HepG2 (cell line): ENCODE measurements around the gene OAS1.

Source experiments
- KDM5A ChIP-seq: fragments of 200-600 bp; sonication (generic); IDR thresholded peaks from 2 replicates; pipeline ENCODE4 v1.7.0; 2018; ENCODE audit warnings: antibody characterized with exemption, mild to moderate bottlenecking, low read length, borderline replicate concordance
- TF ChIP-seq, protein P1 (sequence below): sonication (generic); formaldehyde crosslinking; IDR thresholded peaks from 2 replicates; pipeline ENCODE4 v1.5.0; 2020; ENCODE audit warnings: mild to moderate bottlenecking, missing genetic modification reagents, moderate library complexity

DNA sequence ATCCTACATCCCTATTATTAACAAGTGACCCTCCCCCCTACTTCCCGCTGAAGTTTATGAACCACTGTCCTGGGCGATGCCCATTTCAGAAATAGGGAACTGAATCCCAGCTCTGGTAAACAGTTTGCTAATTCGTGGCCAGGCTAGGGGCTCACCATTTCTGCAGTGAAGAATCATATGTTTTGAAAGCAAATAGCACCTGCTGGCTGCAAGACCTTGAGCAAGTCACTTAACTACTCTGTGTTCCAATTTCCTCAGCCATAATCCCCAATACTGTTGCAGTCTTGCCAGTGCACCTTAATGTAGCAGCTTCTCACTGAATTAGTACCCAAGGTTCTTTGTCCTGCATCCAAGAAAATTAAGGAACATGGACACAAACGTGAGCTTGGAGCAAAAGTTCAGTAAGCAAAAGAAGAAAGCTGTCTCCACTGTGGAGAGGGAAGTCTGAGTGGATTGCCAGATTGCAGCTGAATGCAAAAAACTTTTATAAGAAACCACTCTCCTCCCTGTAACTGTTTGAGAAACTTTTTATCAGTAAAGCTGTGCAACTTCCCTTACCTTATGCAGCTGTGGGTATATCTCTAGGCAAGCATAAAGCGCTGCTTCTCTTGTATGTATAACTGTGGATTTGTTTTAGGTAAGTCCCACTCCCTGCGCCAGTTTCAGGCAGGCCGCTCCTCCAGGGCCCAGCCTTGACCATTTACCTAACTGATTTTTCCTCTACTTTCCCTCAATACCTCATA, 824 bp downstream of the OAS1 start:
- TF ChIP-seq, protein P1, sequence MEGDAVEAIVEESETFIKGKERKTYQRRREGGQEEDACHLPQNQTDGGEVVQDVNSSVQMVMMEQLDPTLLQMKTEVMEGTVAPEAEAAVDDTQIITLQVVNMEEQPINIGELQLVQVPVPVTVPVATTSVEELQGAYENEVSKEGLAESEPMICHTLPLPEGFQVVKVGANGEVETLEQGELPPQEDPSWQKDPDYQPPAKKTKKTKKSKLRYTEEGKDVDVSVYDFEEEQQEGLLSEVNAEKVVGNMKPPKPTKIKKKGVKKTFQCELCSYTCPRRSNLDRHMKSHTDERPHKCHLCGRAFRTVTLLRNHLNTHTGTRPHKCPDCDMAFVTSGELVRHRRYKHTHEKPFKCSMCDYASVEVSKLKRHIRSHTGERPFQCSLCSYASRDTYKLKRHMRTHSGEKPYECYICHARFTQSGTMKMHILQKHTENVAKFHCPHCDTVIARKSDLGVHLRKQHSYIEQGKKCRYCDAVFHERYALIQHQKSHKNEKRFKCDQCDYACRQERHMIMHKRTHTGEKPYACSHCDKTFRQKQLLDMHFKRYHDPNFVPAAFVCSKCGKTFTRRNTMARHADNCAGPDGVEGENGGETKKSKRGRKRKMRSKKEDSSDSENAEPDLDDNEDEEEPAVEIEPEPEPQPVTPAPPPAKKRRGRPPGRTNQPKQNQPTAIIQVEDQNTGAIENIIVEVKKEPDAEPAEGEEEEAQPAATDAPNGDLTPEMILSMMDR (CRISPR knock-in tag): no peak
- no peak for TF ChIP-seq KDM5A
